K562 (cell line): Measurements from ENCODE around the gene CLHC1. TPM values are rescaled to one million over a fixed set of nuclear protein-coding genes. Genes with fewer than 3 reads are reported as not detected.
A peak's percentile ranks its signal among the peaks of the same experiment; 100 is the strongest.

ENCODE experiments used
- ADNP ChIP-seq: fragments of 200-800 bp; sonication (Bioruptor generic); IDR thresholded peaks from 2 replicates; pipeline ENCODE4 v1.6.1; 2016; ENCODE audit warnings: missing genetic modification characterization, missing compliant biosample characterization
- CBFA2T3 ChIP-seq: fragments of 450-650 bp; IDR thresholded peaks from 2 replicates; pipeline ENCODE4 v1.6.1; 2017
- DPF2 ChIP-seq: fragments of 450-650 bp; IDR thresholded peaks from 2 replicates; pipeline ENCODE4 v1.6.1; 2016
- FOSL1 ChIP-seq: fragments of 200-800 bp; sonication (Bioruptor generic); conservative IDR thresholded peaks from 2 replicates; pipeline ENCODE4 v1.6.1; 2016; ENCODE audit warnings: missing genetic modification characterization, missing compliant biosample characterization
- GABPB1 ChIP-seq: sonication (generic); formaldehyde crosslinking; IDR thresholded peaks from 2 replicates; pipeline ENCODE4 v1.8.0; 2022; ENCODE audit warnings: mild to moderate bottlenecking, missing genetic modification reagents
- HDAC3 ChIP-seq: fragments of 450-650 bp; IDR thresholded peaks from 2 replicates; pipeline ENCODE4 v1.6.1; 2018; ENCODE audit warnings: borderline replicate concordance, mild to moderate bottlenecking, moderate library complexity; ENCODE audit not compliant: partially characterized antibody
- IRF9 ChIP-seq: fragments of 450-650 bp; IDR thresholded peaks from 2 replicates; pipeline ENCODE4 v1.6.1; 2016; ENCODE audit warnings: missing biosample characterization, missing genetic modification characterization
- KLF10 ChIP-seq: fragments of 250-450 bp; sonication (Bioruptor Pico); IDR thresholded peaks from 2 replicates; pipeline ENCODE4 v1.6.1; 2021; ENCODE audit warnings: matching md5 sums
- KLF6 ChIP-seq: fragments of 250-450 bp; sonication (Bioruptor Pico); IDR thresholded peaks from 2 replicates; pipeline ENCODE4 v1.4.0; 2020; ENCODE audit warnings: mild to moderate bottlenecking, moderate library complexity, borderline replicate concordance
- MCM5 ChIP-seq: fragments of 450-650 bp; IDR thresholded peaks from 2 replicates; pipeline ENCODE4 v1.6.1; 2016; ENCODE audit warnings: low read depth
- MTA3 ChIP-seq: fragments of 450-650 bp; formaldehyde crosslinking; IDR thresholded peaks from 2 replicates; pipeline ENCODE4 v1.6.1; 2017; ENCODE audit warnings: mild to moderate bottlenecking, borderline replicate concordance
- MTF1 ChIP-seq: fragments of 250-450 bp; sonication (Bioruptor Pico); IDR thresholded peaks from 2 replicates; pipeline ENCODE4 v1.9.0; 2021; ENCODE audit warnings: moderate library complexity, mild to moderate bottlenecking, inconsistent platforms, borderline replicate concordance
- RBM14 ChIP-seq: fragments of 200-400 bp; formaldehyde crosslinking; IDR thresholded peaks from 2 replicates; pipeline ENCODE4 v1.6.1; 2018; ENCODE audit warnings: low read depth, mild to moderate bottlenecking, low read length, moderate library complexity, borderline replicate concordance; ENCODE audit not compliant: insufficient read depth
- RBM39 ChIP-seq: fragments of 200-400 bp; formaldehyde crosslinking; optimal IDR thresholded peaks from 2 replicates; pipeline ENCODE3; 2018; ENCODE audit warnings: low read depth, low read length
- SMC3 ChIP-seq: conservative IDR thresholded peaks from 2 replicates; pipeline ENCODE4 v1.6.1; 2011; ENCODE audit warnings: low read depth, low read length, improper control_type of control experiment; ENCODE audit not compliant: insufficient read depth
- SRSF1 ChIP-seq: fragments of 200-400 bp; formaldehyde crosslinking; IDR thresholded peaks from 2 replicates; pipeline ENCODE4 v1.6.1; 2017; ENCODE audit warnings: mild to moderate bottlenecking, low read depth, low read length, moderate library complexity
- VEZF1 ChIP-seq: fragments of 200-800 bp; sonication (Bioruptor generic); IDR thresholded peaks from 2 replicates; pipeline ENCODE4 v1.6.1; 2017; ENCODE audit warnings: missing genetic modification characterization, missing compliant biosample characterization
- YY1 ChIP-seq, 3 experiments: IDR thresholded peaks; 2 replicates each; pipeline ENCODE4 v1.6.1; 2011; ENCODE audit warnings: low read length in 2 of 3, mild to moderate bottlenecking in 2 of 3, moderate library complexity in 2 of 3, borderline replicate concordance in 1 of 3, control low read depth in 1 of 3, low read depth in 1 of 3; ENCODE audit not compliant: insufficient read depth in 3 of 3, insufficient replicate concordance in 2 of 3, control insufficient read depth in 1 of 3, insufficient read length in 1 of 3; ENCODE audit errors: extremely low read depth in 1 of 3
- ZNF280B ChIP-seq: fragments of 250-450 bp; sonication (Bioruptor Pico); IDR thresholded peaks from 2 replicates; pipeline ENCODE4 v1.5.1; 2021; ENCODE audit warnings: mild to moderate bottlenecking
- ZNF512 ChIP-seq: IDR thresholded peaks from 2 replicates; pipeline ENCODE4 v1.6.1; 2016; ENCODE audit warnings: missing genetic modification characterization, missing compliant biosample characterization
- ZNF589 ChIP-seq: fragments of 200-800 bp; sonication (Bioruptor generic); IDR thresholded peaks from 2 replicates; pipeline ENCODE4 v1.6.1; 2016; ENCODE audit warnings: low read depth, missing genetic modification characterization, missing compliant biosample characterization
- polyA plus RNA-seq, 8 experiments: library from polyadenylated mRNA; depleted of rRNA in 4 of 8; stranded (reverse) in 5 of 8; unstranded in 3 of 8; fragments of >200 nt; fragmentation: Nextera tagmentation in 2 of 8; fragmentation: Illumina TruSeq in 1 of 8; extraction: Ambion mirVana in 2 of 8; extraction: Trizol in 1 of 8; gene quantifications; 2 replicates each; pipeline versions ENCODE4 v1.2.1 to v1.2.3, GENCODE V29; 2011 to 2014; ENCODE audit warnings: inconsistent platforms in 1 of 8, missing spikeins in 1 of 8
- total RNA-seq, 7 experiments: library from RNA; depleted of rRNA in 6 of 7; stranded (reverse); fragments of >200 nt in 6 of 7; fragmentation: Illumina TruSeq in 2 of 7; extraction: Trizol in 2 of 7; gene quantifications; 2 replicates each; pipeline versions ENCODE4 v1.2.1 to v1.2.3, GENCODE V29; 2011 to 2021; ENCODE audit warnings: low replicate concordance in 1 of 7
- TF ChIP-seq, protein P1 (sequence below): fragments of 450-650 bp; formaldehyde crosslinking; IDR thresholded peaks from 2 replicates; pipeline ENCODE4 v1.4.0; 2020; ENCODE audit warnings: mild to moderate bottlenecking, moderate library complexity

The CLHC1 gene
- total and polyA plus RNA-seq, 9 of the 15 experiments (the other 6 are each of a cell fraction or from before 2014, with no cell fraction given) = 3.7 to 14.3 (median 8.6) TPM

GRCh38 chr2:55157474-55157884, 74.6 kb downstream of the CLHC1 start (continued):
- TF ChIP-seq MCM5 (no peak), KLF10 (CRISPR knock-in tag) (no peak), DPF2 (peak; percentile 43), SMC3 (no peak), GABPB1 (CRISPR knock-in tag) (no peak), ZNF512 (no peak), RBM14 (no peak), RBM39 (no peak), HDAC3 (no peak), ZNF280B (CRISPR knock-in tag) (no peak), MTF1 (CRISPR knock-in tag) (no peak), VEZF1 (CRISPR knock-in tag) (no peak; the same call in 1 of the 2 replicates), SRSF1 (no peak), KLF6 (CRISPR knock-in tag) (no peak), FOSL1 (tag) (no peak; the same call in 1 of the 2 replicates), IRF9 (0 out of 2 replicates have a peak, but pooled peaks have one; percentile 10), CBFA2T3 (peak; percentile 62), ZNF589 (CRISPR knock-in tag) (0 out of 2 replicates have a peak, but pooled peaks have one; percentile 25), ADNP (no peak), YY1 (IDR thresholded peaks at IDR 0.05; ENCODE audit: borderline replicate concordance in 1 of 3, control insufficient read depth in 1 of 3, extremely low read depth in 1 of 3, insufficient read depth in 3 of 3, insufficient read length in 1 of 3, insufficient replicate concordance in 2 of 3, low read depth in 1 of 3, low read length in 2 of 3) (no peak), MTA3 (0 out of 2 replicates have a peak, but pooled peaks have one; percentile 35)
- TF ChIP-seq, protein P1, sequence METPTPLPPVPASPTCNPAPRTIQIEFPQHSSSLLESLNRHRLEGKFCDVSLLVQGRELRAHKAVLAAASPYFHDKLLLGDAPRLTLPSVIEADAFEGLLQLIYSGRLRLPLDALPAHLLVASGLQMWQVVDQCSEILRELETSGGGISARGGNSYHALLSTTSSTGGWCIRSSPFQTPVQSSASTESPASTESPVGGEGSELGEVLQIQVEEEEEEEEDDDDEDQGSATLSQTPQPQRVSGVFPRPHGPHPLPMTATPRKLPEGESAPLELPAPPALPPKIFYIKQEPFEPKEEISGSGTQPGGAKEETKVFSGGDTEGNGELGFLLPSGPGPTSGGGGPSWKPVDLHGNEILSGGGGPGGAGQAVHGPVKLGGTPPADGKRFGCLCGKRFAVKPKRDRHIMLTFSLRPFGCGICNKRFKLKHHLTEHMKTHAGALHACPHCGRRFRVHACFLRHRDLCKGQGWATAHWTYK = no peak
